GM06990 (cell line): Measurements from ENCODE around the gene EFCAB8.

Experiments
- DNase-seq: peaks from one replicate; pipeline ENCODE4 v3.0.0-alpha.2; 2011; ENCODE audit not compliant: insufficient read length; ENCODE audit errors: extremely low read depth
- H3K27me3 ChIP-seq: replicated peaks from 2 replicates; pipeline ENCODE4 v1.6.0; 2011; ENCODE audit warnings: low read length; ENCODE audit not compliant: control insufficient read depth, insufficient read depth
- H3K36me3 ChIP-seq: 2 replicates; pipeline ENCODE4 v1.5.1; 2011; ENCODE audit warnings: low read length; ENCODE audit not compliant: control insufficient read depth, insufficient read depth
- H3K4me3 ChIP-seq: replicated peaks from 2 replicates; pipeline ENCODE4 v1.5.1; 2011; ENCODE audit warnings: low read depth, mild to moderate bottlenecking, control low read depth, low read length
- CTCF ChIP-seq: IDR thresholded peaks from 2 replicates; pipeline ENCODE4 v1.5.1; 2011; ENCODE audit warnings: low read length, control low read depth, mild to moderate bottlenecking, inconsistent platforms; ENCODE audit not compliant: insufficient read depth, poor library complexity, severe bottlenecking

EFCAB8 gene

GRCh38 chr20:32875673-32876072, 16.9 kb downstream of the EFCAB8 start:
- Histone ChIP-seq H3K4me3 (no peak overlapping the region), H3K36me3 (no peaks in the 10 kb centered on the region), H3K27me3 (no peaks in the 10 kb centered on the region)
- no peak for DNase-seq
- no peak for TF ChIP-seq CTCF

- no peak for TF ChIP-seq CTCF
- no peaks in the 10 kb centered on the region for H3K27me3 ChIP-seq
- DNase-seq = no peak
- no peaks in the 10 kb centered on the region for H3K36me3 ChIP-seq
- no peak overlapping the region for H3K4me3 ChIP-seq
Measured at GRCh38 chr20:32877507-32877906, 18.8 kb downstream of the EFCAB8 start.

GRCh38 chr20:32878820-32879219, 20.1 kb downstream of the EFCAB8 start:
- DNase-seq = no peak
- H3K27me3 ChIP-seq = no peaks in the 10 kb centered on the region
- H3K4me3 ChIP-seq = no peak overlapping the region
- H3K36me3 ChIP-seq = no peaks in the 10 kb centered on the region
- no peak for TF ChIP-seq CTCF

- no peak for DNase-seq
- no peak overlapping the region for H3K4me3 ChIP-seq
- no peak for TF ChIP-seq CTCF
- H3K36me3 ChIP-seq = no peaks in the 10 kb centered on the region
- H3K27me3 ChIP-seq = no peaks in the 10 kb centered on the region
Measured at GRCh38 chr20:32879538-32879937, 20.8 kb downstream of the EFCAB8 start.

- Histone ChIP-seq H3K27me3 (no peaks in the 10 kb centered on the region), H3K36me3 (no peaks in the 10 kb centered on the region), H3K4me3 (no peak overlapping the region)
- TF ChIP-seq CTCF = no peak
- DNase-seq = no peak
Measured at GRCh38 chr20:32880635-32881034, 21.9 kb downstream of the EFCAB8 start.

- TF ChIP-seq CTCF = no peak
- no peaks in the 10 kb centered on the region for H3K27me3 ChIP-seq
- no peak overlapping the region for H3K4me3 ChIP-seq
- no peaks in the 10 kb centered on the region for H3K36me3 ChIP-seq
- no peak for DNase-seq
Measured at GRCh38 chr20:32883081-32883480, 24.4 kb downstream of the EFCAB8 start.
